GM18526 (cell line): ENCODE data around the gene HDGF.

Experiments
- POLR2A ChIP-seq: IDR thresholded peaks from 3 replicates; pipeline ENCODE4 v1.6.1; 2011; ENCODE audit not compliant: insufficient read length; ENCODE audit errors: extremely low read depth

HDGF gene

GRCh38 chr1:156751451-156751756 lies at the start of gene HDGF:
Gene HDGF (minus strand): TSS chr1:156751675. CDS start chr1:156751429, 246 bp downstream.
- no peak for TF ChIP-seq POLR2A

GRCh38 chr1:156797212-156797871 lies 45.9 kb upstream of the HDGF start:
- TF ChIP-seq POLR2A, result no peak

- TF ChIP-seq POLR2A, result no peak
Measured at GRCh38 chr1:156796340-156797097, 45.0 kb upstream of the HDGF start.

GRCh38 chr1:156795787-156796186 lies 44.3 kb upstream of the HDGF start:
- TF ChIP-seq POLR2A, result no peak

- no peak for TF ChIP-seq POLR2A
Measured at GRCh38 chr1:156795374-156795733, 43.9 kb upstream of the HDGF start.

- TF ChIP-seq POLR2A, result no peak
Measured at GRCh38 chr1:156794506-156795373, 43.3 kb upstream of the HDGF start.

GRCh38 chr1:156789621-156790318 lies 38.3 kb upstream of the HDGF start:
- no peak for TF ChIP-seq POLR2A

- no peak for TF ChIP-seq POLR2A
Measured at GRCh38 chr1:156788136-156788535, 36.7 kb upstream of the HDGF start.

- no peak for TF ChIP-seq POLR2A
Measured at GRCh38 chr1:156786640-156787039, 35.2 kb upstream of the HDGF start.

- no peak for TF ChIP-seq POLR2A
Measured at GRCh38 chr1:156785458-156785857, 34.0 kb upstream of the HDGF start.

- no peak for TF ChIP-seq POLR2A
Measured at GRCh38 chr1:156781585-156782186, 30.2 kb upstream of the HDGF start.

GRCh38 chr1:156777573-156777972 lies 26.1 kb upstream of the HDGF start:
- TF ChIP-seq POLR2A, result no peak

GRCh38 chr1:156776942-156777341 lies 25.5 kb upstream of the HDGF start:
- no peak for TF ChIP-seq POLR2A

- TF ChIP-seq POLR2A, result no peak
Measured at GRCh38 chr1:156775799-156776198, 24.3 kb upstream of the HDGF start.

- no peak for TF ChIP-seq POLR2A
Measured at GRCh38 chr1:156773607-156774006, 22.1 kb upstream of the HDGF start.

- no peak for TF ChIP-seq POLR2A
Measured at GRCh38 chr1:156772728-156773497, 21.4 kb upstream of the HDGF start.
